Stimulated activated CD4-positive, alpha-beta T cell treated with anti-CD3 and anti-CD28 coated beads, Interleukin-4, amount 100 ng/mL, for 4 hours (primary cell): ENCODE measurements around the gene ZNF385D.
"Not testable (repeated sequence)": the region's sequence is repeated elsewhere in the genome, so short reads cannot be mapped to it uniquely, and the experiment has no call there.

Experiments used
- DNase-seq, 2 experiments: peaks; one replicate each; pipeline ENCODE4 v3.0.0-alpha.2; 2020

ZNF385D gene

GRCh38 chr3:21434310-21434709 is 316.7 kb downstream of the ZNF385D start:
- DNase-seq: no peak

DNA sequence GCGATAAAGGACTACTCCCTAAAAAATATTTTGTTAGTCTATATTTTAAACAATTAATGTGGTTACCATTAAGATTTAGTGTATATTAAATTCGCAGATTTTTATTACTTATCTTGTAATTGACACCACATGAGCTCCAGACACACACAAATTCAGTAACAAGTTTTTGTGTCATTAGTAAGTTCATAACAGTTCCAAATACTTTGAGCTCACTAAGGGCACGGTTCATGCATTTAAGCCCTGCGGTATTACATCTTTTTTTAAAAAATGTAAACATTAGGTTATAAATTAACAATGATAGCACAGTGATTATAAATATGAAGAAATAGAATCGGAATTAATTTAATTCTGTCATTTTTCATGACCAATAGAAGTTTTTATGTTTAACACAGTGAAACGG is 317.3 kb downstream of the ZNF385D start:
- no peak for DNase-seq

DNA sequence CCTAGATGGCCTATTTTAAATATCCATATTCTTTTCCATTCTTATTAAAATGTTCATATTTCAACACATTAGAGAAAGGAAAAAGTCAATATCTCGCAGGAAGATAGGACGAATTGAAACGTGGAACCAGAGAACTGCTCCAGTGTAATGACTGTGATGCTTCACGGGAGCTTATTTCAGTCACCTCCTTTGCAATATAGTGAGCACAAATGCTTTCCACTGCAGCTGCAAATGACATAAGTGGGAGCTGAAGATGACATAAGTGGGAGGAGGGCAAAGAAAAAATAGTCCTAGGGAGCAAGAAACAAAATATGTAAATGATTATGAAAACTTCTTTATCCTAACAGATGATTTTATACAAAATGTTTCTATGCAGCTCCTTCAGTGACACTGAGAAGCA is 324.1 kb downstream of the ZNF385D start:
- no peak for DNase-seq

DNA sequence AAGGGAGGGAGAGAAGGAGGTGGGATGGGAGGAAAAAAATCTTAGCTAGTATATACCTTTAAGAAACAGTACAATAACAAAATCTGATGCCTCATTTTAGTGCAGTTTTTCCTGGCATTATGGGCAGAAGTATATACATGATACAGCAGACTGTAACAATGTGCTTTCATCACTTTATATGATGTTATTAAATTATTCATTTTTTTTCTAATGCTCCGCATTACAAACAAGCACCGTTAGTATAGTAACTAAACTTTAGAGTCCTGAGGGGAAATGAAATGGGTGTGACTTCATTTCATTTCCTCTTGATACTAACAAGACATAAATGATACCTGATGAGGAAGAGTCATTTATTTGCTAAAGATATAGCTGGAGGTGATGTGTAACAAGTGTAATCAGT is 325.3 kb downstream of the ZNF385D start:
- DNase-seq: no peak

- no peak for DNase-seq
Measured at GRCh38 chr3:21421096-21421495, 329.9 kb downstream of the ZNF385D start.

- DNase-seq: no peak
Measured at GRCh38 chr3:21417991-21418390, 333.0 kb downstream of the ZNF385D start.

- DNase-seq: no peak
Measured at GRCh38 chr3:21414506-21414905, 336.5 kb downstream of the ZNF385D start.

DNA sequence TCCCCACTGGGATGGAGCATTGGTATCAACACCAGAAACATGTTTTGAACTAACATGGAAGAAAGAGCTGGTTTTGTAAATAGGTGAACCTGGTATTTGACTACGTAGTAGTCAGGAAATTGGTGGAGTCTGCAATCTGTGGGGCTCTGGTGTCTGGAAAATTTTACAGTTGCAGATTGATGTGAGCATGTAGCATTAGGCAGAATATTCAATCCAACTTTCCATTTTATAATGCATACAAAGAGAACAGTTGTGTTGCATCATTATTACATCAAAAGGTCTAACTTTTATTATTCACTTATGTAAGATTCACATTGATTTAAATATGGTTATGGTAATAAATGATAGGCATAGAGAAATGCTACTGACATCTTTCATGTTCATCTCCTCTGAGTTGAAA is 340.0 kb downstream of the ZNF385D start:
- no peak for DNase-seq

DNA sequence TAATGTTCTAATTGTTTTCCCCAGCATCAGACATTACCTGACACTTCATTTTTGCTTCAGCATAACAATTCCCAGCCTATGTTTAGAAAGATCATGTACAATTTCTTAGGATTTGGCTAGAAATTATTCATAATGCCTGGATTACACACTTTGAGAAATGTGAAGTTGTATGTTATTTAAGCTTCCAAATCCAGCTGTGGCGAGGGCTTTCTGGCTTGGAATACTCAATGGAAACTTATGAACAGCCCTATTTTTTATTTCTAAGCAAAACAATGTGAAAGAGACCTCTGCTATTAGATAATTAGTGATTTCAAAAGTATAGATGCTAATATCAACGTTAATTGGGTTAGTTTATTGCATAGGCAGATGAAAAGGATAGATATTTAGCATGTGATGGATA is 341.6 kb downstream of the ZNF385D start:
- DNase-seq: no peak

GRCh38 chr3:21407743-21408142 is 343.3 kb downstream of the ZNF385D start:
- no peak for DNase-seq

GRCh38 chr3:21405671-21406667 is 345.0 kb downstream of the ZNF385D start:
- no peak for DNase-seq

DNA sequence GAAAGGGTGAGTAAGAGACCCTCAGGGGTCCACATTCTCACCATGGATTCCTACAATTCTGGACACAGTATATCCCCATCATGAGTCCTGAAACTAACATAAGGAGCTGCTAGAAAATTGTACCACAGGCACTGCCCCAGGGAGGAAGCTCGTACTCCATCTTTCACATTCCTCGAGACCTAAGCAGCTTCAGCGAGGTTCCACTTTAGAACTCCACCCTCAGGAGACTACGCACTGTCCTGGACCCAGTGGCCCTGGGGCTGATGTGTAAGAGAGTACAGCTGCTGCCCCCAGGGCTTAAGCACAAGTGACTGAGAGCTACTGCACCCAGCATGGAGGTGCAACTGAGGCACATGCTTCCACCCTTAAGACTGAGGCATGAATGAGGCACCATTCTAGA is 352.5 kb downstream of the ZNF385D start:
- DNase-seq: no peak

GRCh38 chr3:21393683-21394311 is 357.2 kb downstream of the ZNF385D start:
- DNase-seq: no peak

DNA sequence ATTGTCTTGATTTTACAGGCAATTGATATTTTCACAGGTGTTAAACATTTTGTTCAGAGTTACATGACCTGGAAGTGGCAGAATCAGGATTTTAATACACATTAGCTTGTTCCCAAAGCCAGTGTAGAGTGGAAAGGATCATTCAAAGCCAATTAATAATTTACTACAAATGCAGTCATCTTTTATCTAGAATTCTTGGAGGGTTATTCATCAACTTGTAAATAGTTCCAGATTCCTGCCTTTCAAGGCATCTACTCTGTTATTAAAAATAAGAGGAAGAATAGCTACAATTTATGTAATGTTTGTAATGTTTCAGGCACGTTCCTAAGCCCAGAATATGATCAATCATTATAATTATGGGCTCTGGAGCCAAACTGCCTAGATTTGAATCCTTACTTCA is 358.5 kb downstream of the ZNF385D start:
- no peak for DNase-seq

DNA sequence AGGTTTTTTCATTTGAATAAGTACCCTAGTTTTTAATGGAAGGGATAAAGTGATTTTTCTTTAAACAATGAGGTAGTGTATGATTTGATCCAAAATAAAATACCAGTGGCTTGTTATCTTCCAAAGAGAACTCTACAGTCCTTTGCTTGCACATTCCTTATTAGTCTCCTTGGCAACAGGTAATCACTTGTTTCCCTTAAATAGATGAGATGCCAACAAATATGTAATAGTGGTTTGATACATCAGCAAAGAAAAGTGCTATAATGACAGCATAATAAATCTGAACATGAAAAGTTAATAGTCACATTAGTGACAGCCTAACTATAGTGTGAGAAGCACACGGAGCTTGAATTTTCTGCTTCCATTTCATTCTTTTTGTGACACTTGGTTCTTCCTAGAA is 360.2 kb downstream of the ZNF385D start:
- DNase-seq: no peak

DNA sequence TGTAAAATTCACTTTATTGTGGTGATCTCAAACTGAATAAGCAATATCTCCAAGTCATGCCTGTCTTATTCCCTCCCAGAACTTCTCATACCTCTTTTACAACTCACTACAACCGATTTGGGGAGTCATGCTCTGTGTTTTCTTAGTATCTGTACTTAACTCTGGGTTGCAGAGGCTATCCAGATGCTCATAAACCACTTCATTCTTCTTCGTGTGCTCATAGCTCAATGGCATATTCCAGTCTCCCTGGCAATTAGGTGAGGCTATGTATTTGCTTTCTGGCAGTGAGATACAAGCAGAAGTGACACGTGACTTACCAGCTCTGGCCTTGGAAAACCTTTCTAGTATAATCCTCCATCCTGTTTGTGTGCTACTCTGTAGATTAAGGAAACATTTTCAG is 360.9 kb downstream of the ZNF385D start:
- DNase-seq: no peak

GRCh38 chr3:21387142-21387826 is 363.7 kb downstream of the ZNF385D start:
- not testable (repeated sequence) for DNase-seq

DNA sequence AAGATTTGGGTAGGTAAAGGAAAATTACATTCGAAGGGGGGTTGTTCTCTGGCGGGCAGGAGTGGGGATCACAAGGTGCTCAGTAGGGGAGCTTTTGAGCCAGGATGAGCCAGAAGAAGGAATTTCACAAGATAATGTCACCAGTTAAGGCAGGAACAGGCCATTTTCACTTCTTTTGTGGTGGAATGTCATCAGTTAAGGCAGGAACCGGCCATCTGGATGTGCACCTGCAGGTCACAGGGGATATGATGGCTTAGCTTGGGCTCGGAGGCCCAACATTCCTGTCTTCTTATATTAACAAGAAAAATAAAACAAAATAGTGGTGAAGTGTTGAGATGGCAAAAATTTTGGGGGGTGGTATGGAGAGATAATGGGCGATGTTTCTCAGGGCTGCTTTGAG is 373.0 kb downstream of the ZNF385D start:
- DNase-seq: not testable (repeated sequence)

DNA sequence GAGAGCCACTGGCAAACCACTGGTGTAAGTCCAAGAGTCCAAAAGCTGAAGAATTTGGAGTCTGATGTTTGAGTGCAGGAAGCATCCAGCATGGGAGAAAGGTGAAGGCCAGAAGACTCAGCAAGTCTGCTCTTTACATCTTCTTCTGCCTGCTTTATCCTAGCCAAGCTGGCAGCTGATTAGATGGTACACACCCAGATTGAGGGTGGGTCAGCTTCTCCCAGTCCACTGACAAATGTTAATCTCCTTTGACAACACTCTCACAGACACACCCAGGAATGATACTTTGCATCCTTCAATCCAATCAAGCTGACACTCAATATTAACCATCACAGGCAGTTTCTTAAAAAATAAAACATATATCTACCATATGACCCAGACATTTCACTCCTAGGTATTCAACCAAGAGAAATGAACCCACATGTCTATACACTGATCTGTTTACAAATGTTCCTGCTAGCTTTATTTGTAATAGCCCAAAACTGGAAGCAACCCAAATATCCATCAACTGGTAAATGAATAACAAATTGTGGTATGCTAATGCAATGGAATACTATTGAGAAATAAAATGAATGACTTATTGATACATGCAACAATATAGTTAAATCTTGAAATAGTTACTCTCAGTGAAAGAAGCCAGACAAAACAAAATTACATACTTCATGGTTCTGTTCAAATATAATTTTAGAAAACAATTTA is 373.8 kb downstream of the ZNF385D start:
- no peak for DNase-seq

GRCh38 chr3:21372316-21372715 is 378.7 kb downstream of the ZNF385D start:
- no peak for DNase-seq
